Myocyte (in vitro differentiated cells): Measurements from ENCODE around the gene WNK4. TPM values are rescaled to one million over a fixed set of nuclear protein-coding genes. Genes with fewer than 3 reads are reported as not detected.
A peak's percentile ranks its signal among the peaks of the same experiment; 100 is the strongest.
"Not testable (repeated sequence)": the region's sequence is repeated elsewhere in the genome, so short reads cannot be mapped to it uniquely, and the experiment has no call there.

Experiments
- DNase-seq: peaks from one replicate; pipeline ENCODE4 v3.0.0-alpha.2; 2012; ENCODE audit warnings: low read depth
- total RNA-seq: library from RNA; depleted of rRNA; stranded (reverse); fragments of >200 nt; gene quantifications from 2 replicates; pipeline ENCODE4 v1.2.3, GENCODE V29; 2014

WNK4 gene
- total RNA-seq, 1 donor from 2014 or later, result not detected

DNA sequence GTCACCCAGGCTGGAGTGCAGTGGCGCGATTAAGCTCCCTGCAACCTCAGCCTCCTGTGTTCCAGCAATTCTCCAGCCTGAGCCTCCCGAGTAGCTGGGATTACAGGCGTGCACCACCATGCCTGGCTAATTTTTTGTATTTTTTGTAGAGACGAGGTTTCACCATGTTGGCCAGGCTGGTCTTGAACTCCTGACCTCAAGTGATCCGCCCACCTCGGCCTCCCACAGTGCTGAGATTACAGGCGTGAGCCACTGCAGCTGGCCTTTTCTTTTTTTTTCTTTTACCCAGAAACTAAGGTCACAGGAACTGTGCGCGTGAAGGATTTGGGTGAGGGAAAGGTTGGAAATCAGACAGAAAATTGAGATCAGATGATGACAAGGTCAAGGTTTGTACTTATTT is 10.4 kb upstream of the WNK4 start:
- DNase-seq, result not testable (repeated sequence)

DNA sequence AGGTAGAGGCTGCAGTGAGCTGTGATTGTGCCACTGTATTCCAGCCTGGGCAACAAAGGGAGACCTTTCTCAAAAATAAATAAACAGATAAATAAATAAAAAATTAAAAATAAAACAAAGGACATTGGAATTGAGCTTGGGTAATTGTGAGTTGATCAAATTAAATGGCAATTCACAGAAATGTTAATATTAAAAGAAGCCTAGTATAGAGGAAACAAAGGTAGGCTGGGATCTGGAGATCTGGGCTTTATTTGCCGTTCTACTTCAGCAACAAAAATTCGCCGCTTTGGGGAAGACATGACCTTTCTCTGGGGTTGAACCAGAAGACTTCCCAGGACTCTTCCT is 7.5 kb upstream of the WNK4 start:
- DNase-seq, result no peak

DNA sequence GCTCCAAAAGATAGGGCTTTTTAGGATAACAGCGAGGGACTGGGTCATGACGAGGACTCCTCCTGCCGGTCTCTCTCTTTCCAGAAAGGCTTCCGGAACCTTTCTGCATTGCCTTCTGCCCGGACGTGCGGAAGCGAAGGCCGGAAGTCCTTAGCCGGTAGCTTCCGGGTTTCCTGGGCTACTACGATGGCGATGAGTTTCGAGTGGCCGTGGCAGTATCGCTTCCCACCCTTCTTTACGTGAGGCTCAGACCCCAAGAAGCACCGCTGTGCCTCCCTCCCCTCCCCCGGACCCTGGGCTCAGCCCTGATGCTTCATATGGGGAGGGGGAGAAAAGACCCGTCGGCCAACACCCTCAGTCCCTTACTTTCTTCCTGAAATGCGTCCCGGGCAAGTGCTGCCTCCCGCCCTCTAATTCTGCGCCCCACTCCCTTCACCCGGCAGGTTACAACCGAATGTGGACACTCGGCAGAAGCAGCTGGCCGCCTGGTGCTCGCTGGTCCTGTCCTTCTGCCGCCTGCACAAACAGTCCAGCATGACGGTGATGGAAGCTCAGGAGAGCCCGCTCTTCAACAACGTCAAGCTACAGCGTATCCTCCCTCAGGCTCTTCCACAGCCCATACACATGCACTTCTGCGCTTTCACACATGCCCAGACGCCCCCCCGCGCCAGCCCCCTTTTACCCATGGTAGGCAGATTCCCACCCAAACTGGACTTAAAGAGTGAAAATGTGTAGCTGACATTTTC is 6.9 kb upstream of the WNK4 start, which contains the start of gene VPS25:
Gene VPS25 (plus strand): TSS at position 160 of the 746 bp plus-strand sequence. CDS start 27 bp downstream, at position 187.
- peak; percentile 89 for DNase-seq

DNA sequence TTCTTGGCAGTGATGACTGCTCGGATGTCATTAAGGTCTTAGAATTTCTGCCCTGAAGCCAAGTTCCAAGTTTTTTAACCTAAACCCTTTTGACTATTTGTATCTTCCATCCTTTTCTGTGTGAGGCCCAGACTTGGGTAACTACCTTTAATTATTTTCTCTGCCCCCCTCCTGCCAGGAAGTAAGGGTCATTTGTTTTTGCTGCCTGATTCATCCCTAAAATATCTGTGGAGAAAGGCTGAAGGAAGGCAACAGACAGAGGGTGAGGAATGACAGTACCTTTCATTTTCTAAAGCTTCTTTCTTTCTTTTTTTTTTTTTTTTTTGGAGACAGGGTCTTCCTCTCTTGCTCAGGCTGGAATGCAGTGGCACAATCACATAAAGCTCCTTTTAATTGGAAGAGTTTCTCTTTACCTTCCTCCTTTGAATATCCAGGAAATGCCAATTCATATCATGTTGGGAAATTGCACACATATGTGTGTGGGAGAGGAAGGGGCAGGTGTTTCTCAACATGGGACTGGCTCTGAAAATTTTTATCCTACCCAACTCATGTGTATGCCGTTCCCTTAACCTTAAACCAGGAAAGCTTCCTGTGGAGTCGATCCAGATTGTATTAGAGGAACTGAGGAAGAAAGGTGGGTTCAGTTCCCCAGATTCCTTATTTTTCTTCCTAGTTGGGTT is 6.2 kb upstream of the WNK4 start:
- DNase-seq, result no peak

DNA sequence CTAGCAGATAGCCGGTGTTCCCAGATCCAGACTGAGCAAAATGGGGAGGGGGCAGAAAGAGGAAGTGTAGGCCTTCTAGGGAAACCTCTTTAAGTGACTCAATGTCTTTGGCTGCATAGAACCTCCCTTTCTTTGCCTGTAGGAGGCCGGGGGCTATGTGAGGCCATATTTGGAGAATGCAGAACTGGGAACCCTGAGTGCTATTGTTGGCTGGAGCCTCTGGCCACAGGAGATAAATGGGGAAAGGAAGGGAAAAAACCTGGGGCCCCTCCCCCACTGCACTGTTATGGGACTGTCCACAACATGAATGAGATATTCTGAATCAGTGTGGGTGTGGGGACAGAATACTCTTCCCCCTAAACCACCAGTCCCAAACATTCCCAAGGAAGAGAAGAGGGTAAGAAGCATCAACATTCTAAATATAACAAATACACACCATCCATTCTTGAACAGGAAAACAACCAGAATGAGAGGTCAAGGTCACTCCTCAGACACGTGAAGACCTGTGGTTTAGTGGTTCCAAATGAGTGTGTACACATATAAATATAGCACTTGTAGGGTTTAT is 4.8 kb upstream of the WNK4 start:
- DNase-seq, result peak; percentile 77

DNA sequence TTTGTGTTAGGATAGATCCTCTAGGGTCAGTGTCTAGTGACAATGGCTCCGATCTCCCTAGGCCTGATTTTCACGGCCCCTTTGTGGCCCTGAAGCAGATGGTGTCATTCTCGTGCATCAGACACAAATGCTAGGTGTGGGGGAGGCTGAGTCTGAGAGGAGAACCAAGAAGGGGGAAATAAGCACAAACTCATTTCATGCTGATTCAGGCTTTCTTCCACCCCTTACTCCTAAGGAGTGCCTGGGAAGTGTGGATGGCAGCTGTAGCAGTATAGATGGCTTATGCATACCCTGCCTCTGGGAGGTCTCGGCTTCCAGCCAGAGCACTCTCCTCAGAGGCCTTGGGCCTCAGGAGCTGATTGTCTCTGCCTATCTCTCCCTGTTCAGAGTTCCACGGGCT is 1.8 kb upstream of the WNK4 start:
- no peak for DNase-seq

DNA sequence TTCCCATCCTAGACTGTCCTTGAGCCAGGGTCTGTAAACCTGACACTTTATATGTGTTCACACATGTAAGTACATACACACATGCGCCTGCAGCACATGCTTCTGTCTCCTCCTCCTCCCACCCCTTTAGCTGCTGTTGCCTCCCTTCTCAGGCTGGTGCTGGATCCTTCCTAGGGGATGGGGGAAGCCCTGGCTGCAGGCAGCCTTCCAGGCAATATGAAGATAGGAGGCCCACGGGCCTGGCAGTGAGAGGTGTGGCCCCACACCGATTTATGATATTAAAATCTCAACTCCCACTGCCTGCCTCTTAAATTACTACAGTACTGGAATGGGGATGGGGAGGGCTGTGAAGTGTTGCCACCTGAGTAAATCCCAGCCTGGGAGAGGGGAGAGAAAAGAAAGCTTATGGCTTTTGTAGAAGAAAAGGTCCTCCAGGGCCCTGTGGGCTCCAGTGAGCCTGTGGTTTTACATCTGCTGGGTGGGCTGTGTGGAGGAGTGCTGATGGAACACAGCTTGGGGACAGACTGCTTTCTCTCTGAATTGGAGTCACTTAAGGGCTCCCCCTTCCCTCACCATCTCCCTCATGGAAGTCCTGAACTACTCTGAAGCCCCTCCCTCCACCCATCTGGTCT is 990 bp upstream of the WNK4 start:
- DNase-seq, result no peak

DNA sequence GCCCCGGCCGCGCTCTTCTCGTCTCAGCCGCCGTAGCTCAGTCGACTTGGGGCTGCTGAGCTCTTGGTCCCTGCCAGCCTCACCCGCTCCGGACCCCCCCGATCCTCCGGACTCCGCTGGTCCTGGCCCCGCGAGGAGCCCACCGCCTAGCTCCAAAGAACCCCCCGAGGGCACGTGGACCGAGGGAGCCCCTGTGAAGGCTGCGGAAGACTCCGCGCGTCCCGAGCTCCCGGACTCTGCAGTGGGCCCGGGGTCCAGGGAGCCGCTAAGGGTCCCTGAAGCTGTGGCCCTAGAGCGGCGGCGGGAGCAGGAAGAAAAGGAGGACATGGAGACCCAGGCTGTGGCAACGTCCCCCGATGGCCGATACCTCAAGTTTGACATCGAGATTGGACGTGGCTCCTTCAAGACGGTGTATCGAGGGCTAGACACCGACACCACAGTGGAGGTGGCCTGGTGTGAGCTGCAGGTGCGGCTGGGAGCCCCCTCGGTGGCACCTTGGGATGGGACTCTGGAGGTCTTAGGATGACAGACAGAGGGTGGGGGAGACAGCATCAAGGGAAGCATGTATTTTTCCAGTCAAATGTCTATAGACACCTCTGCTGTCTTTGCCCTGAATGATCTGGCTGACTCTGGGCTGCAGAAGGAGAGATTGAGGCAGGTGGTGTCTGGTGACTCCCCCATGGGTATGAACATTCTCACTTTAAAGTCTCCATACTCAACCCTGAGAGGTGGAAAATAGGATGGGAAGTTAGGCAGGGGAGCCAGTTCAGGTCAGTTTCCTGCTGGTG is 635 bp downstream of the WNK4 start:
- DNase-seq, result no peak

DNA sequence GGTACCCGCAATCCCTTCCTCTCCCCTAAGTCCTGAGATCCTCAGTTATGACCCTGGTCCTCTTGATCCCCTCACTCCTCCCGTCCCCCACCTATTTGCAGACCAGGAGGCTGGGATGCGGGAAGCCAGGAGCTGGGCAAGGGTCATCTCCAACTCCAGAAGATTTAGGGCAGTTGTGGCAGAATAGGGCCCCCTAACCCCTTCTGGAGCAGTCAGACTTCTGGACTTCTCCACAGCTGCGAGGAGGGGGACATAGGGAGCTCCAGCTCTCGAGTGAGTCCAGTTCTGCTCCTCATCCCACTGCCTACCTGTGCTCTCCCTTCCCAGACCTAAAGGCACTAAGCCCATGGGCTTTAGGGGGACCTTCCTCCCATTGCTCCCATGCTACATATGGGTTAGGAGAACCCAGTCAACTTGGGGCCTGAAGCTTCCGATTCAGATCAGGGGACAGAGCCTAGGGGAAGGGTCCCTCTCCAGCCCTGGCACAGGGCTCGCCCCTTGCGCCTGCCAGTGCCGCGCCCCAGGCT is 1.3 kb downstream of the WNK4 start:
- DNase-seq, result no peak

DNA sequence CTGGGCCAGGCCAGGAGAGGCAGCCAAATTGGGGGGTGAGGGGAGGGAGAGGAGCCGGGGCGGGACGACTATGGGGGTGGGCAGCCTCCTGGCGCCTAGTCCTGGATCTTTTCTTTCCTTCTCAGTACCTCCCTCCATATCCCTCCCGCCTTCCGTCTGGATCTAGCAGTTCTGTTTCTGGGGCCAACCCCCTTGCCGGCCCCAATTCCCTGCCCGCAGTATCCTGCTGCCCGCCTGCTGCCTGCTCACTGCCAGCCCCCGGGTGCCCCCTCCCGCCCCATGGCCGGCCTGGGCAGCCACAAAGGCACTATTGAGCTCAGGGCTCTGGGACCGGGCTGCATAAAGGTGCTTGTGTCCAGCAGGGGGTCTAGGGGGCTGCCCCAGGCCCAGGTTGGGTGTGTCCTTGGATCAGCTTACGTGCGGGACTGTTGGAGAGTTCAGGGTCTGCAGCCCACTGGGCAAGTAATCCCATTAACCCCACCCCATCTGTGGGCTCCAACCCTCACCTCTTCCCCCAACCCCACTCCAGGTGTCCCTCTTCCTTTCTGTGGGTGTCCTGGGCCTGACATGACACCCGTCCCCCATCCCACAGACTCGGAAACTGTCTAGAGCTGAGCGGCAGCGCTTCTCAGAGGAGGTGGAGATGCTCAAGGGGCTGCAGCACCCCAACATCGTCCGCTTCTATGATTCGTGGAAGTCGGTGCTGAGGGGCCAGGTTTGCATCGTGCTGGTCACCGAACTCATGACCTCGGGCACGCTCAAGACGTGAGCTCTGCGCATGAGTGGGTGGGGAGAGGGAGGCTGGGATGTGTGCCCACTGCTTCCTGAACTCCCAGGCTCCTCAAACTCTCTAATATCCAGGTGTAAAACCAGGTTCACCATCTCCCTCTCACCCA is 2.0 kb downstream of the WNK4 start:
- no peak for DNase-seq

DNA sequence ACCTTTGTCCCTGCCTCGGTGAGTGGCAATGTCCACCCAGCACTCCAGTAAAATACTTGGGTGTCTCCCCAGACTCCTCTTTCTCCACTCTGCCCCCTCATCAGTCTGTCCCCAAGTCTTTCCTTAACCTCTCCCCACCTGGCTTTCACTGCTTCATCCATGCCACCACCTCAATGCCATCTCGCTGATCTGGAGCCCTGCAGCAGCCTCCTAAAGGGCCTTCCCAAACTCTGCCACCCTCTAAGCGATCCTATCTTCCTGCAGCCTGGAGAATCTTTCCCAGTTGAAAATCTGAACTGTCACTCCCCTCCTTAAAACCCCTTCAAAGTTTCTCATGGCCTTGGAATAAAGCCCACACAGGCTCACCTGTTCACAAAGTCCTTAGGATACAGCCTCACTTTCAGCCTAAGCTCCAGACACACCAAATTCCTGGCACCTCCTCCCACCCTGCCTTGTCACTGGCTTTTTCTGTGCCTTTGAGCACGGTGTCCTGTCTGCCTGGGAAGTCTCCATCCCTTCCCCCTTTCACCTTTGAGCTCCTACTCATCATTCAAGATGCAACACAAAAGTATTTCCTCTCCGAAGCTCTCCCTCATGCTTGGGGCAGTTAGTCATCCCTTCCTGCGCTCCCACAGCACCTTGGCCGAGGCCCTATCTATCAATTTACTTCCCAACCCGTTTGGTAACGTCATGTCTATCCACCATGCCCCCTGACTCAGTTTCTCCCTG is 2.8 kb downstream of the WNK4 start:
- DNase-seq, result no peak

DNA sequence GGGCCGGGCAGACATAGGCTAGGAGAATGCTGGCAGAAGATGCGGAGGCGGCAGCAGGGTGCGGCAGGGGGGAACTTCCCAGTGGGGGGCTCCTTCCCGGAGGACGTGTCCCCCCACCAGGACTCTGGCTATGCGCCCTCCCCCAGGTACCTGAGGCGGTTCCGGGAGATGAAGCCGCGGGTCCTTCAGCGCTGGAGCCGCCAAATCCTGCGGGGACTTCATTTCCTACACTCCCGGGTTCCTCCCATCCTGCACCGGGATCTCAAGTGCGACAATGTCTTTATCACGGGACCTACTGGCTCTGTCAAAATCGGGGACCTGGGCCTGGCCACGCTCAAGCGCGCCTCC is 3.4 kb downstream of the WNK4 start:
- no peak for DNase-seq

DNA sequence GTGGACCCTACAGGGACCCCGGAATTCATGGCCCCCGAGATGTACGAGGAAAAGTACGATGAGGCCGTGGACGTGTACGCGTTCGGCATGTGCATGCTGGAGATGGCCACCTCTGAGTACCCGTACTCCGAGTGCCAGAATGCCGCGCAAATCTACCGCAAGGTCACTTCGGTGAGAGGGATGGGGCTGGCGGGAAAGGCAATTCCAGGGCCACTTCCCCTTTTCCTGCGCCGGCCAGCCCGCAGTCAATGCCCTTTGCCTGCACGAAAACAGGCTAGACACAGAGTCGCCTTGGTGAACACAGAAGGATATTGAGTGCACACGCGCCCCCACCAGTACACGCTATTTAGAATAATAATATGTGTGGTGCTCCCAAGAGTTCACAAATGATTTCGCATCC is 4.0 kb downstream of the WNK4 start:
- no peak for DNase-seq

DNA sequence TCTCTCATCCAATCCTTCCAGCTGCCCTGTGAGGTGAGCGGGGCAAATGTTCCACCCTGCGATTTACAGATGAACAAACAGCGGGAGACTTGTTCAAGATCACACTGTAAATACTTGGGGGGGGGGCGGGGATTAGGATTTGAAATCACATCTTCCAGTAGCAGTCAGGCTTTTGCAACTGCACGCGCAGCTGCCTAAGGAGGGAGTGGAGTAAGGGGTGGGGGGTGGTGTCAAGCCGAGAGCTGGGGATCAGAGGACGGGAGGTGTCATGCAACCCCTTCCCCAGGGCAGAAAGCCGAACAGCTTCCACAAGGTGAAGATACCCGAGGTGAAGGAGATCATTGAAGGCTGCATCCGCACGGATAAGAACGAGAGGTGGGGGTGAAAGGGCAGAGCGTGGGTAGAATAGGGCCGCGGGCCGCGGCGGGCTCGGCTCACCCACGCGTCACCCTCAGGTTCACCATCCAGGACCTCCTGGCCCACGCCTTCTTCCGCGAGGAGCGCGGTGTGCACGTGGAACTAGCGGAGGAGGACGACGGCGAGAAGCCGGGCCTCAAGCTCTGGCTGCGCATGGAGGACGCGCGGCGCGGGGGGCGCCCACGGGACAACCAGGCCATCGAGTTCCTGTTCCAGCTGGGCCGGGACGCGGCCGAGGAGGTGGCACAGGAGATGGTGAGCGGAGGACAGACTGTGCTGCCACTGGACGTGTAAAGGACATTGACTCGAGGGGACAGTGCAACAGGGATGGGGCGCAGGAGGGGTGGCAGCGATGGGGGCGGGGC is 4.6 kb downstream of the WNK4 start:
- DNase-seq, result no peak

DNA sequence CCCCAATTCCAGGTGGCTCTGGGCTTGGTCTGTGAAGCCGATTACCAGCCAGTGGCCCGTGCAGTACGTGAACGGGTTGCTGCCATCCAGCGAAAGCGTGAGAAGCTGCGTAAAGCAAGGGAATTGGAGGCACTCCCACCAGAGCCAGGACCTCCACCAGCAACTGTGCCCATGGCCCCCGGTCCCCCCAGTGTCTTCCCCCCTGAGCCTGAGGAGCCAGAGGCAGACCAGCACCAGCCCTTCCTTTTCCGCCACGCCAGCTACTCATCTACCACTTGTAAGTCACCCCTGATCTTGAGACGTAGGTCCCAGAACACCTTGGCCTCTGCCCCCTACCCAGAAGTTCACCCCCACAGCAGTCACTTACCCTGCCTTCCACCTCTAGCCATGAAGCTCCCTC is 6.9 kb downstream of the WNK4 start:
- DNase-seq, result no peak

DNA sequence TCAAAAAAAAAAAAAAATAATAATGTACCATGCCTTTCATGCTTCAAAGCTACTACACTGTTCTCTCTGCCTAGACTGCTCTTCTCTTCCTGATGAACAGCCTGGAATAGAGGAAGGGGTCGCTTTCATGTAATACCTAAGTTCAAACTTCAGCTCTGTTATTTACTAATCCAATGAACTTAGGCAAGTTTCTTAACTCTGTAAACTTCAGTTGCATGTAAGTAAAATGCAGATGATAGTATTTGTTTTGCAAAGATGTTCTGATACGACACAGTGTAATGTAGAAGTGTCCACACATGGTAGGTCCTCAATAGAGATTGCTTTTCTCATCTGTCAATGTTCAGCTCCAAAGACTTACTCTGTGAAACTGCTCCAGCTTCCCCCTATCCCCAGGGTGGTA is 11.5 kb downstream of the WNK4 start:
- DNase-seq, result no peak

DNA sequence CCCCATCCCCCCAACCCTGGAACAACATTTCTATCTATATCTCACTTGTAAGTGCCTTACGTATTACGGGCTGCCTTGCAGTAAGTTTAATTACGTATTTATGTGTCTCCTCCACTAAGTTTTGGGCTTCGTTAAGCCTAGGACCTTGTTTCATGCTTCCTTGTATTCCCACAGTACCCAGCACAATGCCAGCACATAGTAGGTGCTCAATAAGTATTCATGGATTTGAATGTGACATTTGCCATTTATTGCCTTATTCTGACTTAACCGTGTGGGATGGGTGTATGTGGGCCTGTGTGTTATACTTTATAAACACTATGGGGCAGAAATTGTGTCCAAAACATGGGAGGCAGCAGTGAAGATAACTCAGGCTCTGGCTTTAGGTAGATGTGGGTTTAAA is 12.1 kb downstream of the WNK4 start:
- DNase-seq, result no peak

DNA sequence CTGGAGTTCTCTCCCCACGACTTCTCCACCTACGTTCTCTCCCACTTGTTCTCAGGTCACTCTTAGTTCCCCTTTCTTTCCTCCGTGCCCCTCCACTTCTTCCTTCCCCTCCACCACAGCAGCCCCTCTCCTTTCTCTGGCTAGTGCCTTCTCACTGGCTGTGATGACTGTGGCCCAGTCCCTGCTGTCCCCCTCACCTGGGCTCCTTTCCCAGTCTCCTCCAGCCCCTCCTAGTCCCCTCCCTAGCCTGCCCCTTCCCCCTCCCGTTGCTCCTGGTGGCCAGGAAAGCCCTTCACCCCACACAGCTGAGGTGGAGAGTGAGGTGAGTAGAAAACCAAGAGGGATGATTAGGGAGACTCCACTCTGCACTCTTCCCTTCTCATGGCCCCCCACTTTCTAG is 14.7 kb downstream of the WNK4 start:
- DNase-seq, result no peak

DNA sequence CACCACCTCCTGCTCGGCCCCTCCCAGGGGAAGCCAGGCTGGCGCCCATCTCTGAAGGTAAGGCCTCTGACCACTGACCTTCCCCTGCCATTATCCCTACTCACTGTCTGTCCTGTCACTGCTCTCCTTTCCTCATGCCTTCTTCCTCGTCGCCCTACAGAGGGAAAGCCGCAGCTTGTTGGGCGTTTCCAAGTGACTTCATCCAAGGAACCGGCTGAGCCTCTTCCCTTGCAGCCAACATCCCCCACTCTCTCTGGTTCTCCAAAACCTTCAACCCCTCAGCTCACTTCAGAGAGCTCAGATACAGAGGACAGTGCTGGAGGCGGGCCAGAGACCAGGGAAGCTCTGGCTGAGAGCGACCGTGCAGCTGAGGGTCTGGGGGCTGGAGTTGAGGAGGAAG is 15.1 kb downstream of the WNK4 start:
- DNase-seq, result no peak
